NCI-H2227 (cell line): ENCODE data around the gene TDRD15.
"Not testable (repeated sequence)": the region's sequence is repeated elsewhere in the genome, so short reads cannot be mapped to it uniquely, and the experiment has no call there.

ENCODE experiments used
- DNase-seq: peaks from one replicate; lab custom pipeline; 2025; ENCODE audit not compliant: unreplicated experiment; lab: John Stamatoyannopoulos, UW

The TDRD15 gene

DNA sequence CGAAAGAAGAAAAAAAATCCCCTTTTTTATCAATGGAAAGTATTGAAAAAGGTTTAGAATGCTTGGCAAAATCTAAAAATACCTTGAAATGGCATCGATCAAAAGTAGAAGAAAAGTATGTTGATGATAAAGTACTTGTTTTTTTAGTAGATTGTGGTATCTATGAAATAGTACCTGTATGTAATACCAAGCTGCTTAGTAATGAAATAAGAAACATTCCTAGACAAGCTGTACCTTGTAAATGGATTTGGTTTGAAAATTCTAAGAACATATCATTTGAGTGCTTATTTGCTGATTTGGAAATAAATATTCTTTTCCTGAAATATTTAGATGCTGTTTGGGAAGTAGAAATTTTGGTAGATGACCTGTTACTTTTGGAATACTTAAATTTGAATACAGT is 18.4 kb downstream of the TDRD15 start:
- no peak for DNase-seq

DNA sequence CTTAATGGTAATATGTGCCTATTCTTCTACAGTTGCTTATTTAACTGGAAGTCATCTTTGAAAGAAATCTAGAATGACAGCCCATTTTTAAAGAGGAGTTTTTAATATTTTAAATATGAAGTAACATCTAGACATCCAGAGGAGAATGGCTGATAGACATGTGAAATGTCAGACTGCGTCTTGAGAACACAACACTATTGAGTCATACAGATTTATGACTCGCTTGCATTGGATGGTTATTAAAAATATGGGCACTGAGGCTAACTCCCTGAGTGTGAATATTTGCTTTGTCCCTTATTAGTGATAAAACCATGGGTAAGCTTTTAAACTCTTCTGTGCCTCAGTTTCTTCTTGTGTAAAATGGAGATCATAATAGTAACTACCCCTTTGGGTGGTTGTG is 22.9 kb downstream of the TDRD15 start:
- no peak for DNase-seq

DNA sequence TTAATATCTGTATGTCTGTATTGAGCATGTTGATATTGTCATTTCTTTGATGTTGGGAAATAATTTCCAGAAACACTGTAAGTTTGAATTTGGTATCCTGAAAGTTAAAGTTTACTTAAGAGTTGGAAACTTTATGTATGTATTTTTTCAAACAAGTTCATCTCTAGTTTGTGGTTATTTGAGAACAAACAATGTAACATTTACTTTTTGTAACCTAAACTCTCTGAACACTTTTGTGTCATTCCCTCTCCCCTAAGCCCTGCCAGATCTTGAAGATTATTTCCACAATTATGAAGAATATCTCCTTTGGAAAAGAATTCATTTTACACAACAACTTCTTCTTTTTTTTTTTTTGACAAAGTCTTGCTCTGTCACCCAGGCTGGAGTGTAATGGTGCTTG is 24.9 kb downstream of the TDRD15 start:
- no peak for DNase-seq

DNA sequence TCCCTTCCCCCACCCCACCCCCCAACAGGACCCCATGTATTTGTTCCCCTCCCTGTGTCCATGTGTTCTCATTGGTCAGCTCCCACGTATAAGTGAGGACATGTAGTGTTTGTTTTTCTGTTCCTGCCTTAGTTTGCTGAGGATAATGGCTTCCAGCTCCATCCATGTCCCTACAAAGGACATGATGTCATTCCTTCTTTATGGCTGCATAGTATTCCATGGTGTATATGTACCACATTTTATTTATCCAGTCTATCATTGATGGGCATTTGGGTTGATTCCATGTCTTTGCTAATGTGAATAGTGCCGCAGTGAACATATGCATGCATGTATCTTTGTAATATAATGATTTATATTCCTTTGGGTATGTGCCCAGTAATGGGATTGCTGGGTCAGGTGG is 27.5 kb downstream of the TDRD15 start:
- DNase-seq = not testable (repeated sequence)

DNA sequence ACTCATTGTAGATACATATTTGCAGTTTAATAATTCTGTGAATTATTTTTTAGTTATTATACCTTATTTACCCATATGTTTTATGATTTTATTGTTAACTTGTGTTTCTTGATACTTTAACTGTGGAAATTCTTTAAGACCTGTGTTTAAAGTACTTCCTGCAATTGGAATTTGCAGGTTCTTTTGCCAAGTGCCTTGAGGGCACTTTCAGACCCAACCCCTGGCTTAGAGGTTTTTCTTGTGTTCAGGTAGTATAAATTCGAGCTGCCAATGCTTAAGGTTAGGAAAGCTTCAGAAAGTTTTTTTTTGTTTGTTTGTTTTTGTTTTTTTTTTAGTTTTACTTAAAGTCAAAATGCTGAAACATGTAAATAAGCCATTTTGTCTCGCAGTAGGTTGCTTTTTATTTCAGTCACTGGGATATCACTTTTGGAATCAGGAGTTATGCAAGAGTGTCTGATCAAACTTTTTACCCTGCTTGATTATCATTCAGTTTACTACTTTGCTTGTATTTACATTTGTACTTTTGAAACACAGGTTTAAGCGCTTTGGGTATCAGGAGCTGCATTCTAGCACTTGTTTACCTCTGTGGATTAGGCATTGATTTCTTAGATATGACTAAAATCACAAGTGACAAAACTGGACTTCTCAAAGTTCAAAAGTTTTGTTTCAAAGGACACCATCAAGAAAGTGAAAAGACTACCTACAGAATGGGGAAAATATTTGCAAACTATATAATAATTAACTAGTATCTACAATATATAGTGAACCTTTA is 31.8 kb downstream of the TDRD15 start:
- DNase-seq = no peak

DNA sequence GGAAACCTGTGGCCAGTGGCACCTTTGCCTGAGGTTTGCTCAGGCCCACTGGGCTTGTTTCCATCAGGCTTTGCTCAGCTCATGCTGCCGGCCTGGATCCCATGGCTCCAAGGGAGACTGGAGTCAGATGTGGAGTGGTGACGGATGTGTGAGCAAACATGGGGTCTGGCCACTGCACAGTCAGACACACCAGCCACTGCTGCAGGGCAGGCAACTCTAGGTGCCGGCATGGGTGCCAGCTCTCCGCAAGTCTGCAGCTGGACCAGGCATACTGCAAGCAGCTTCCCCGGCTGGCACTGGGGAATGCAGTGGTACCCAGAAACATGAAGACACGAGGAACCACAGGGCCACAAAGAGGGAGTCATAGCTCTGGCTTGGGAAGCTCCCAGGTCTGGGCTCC is 37.4 kb downstream of the TDRD15 start:
- no peak for DNase-seq

DNA sequence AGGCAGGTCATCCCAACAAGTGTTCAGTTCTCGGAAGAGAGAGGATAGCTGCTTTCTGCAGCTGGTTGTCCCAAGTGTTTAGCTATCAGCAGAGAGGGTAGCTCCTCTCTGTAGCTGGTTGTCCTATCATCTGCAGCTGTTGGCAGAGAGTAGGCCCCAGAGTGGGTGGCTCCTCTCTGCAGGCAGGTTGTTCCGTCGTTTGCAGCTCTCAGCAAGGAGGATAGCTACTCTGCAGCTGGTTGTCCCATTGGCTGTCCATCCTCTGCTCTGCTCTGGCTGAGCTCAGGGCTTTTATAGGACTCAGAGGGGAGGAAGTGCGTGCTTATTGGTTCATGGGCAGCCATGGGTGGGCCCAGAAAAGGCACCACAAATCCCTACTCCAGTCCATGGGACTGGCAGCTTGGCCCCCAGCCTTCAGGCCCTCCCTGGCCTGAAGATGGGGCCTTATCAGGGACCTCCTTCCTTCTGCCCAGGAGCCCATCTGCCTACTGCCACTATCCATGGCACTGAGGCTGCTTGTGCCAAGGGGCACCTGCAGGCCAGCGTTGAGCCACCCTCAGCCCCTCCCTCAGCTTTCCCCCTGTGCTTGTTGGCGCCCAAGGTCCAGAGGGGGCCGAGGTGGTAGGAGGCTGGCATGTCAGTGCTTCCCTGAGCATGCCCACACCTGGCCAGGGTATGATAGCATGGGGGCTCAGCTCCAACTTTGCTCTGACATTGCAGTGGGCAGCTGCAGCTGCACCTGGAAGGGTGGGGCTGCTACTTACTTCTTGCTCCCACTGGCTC is 38.3 kb downstream of the TDRD15 start:
- DNase-seq = no peak

DNA sequence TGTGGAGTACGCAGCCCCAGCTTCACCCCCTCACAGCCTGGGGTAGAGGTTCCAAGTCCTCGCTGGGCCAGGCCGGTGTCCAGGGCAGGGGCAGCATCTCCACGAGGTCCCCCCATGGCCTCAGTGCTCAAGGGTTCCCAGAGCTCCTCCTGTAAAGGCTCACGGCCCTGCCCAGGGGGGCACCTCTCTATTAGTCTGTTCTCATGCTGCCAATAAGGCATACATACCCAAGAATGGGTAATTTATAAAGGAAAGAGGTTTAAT is 38.8 kb downstream of the TDRD15 start:
- no peak for DNase-seq

DNA sequence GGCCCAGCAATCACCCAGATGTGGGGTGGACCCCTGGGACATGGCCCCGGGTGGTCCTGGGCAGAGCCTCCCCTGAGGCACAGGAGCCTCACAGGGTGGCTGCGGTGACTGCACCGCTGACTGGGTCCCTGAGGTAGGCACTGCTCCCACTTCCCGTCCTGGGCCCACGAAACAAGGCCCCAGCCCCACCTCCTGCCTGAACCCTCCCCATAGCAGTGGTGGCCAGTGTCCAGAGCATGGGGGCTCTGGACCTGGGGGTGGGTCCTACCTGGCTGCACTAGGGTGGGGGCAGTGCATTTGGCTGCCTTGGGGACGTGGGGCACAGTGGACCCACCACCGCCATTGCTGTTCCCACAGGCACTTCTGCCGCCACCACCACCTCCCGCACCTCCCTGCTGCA is 39.4 kb downstream of the TDRD15 start:
- no peak for DNase-seq

DNA sequence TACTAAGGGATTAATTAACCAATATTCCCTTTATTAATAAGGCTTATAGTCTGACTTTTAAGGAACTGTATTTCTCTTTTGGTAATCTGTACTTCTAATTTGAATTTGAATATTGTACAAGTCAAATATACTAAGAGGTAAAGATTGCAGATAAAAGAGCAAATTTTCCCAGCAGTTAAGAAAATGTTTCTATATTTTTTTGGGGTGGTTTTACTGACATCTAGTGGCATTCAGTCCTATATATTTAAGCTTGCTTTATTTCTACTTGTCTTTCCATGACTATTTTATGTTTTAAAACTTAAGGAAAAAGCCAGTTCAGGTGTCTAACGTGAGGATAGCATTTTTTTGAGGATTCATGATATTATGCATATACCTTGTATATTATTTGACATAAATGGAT is 41.6 kb downstream of the TDRD15 start:
- DNase-seq = no peak

DNA sequence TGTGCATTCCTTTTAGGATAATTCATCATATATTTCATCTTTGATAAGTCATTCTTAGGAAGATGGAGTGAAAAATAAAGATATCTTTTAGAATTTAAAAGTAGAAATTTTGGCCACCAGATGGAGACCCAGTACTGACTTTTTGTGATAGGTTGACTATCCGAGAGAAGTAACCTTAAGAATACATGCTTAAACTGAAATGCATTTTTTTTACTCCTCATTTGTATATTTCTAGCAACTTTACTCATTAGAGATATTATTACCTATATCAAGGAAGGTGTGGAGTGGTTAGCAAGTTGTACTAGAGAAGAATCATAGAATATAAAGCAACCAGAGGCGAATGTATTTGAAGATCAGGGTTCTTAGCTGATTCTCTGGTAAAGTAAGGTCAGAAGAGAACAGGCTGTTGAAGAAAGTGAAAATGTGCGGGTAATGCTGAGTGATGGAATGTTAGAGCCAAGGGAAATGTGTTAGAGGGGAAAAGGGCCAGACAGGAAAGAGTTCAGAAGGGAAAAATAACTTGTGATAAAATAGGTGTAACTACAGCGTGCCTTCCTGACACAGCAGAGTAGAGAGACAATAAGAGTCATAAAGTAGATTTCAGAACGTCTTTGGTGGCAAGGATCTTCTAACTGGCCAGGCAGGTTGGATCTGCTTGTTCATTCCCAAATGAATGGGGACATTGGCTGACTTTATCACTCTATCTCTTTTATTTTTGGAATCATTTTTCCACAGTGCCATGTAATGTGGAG is 52.3 kb downstream of the TDRD15 start:
- peak; percentile 42 for DNase-seq

DNA sequence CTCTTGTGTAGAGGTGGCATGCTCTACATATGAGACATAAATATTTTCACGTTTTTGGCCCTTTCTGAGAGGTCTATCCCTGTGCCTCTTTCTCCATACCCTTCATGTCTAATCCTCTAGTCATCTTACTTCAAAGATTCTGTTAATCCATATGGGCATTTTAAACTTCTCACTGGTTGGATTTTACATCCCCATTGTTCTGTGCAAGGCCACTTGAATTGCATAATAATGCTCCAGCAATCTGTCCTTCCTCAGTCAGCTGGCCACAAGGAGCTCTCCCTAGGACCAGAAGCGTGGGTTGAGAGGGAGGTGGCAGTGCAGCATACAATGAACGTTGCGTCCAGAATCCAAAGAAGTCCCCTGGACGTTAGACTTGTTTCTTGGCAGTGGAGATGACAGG is 58.2 kb downstream of the TDRD15 start:
- DNase-seq = no peak

DNA sequence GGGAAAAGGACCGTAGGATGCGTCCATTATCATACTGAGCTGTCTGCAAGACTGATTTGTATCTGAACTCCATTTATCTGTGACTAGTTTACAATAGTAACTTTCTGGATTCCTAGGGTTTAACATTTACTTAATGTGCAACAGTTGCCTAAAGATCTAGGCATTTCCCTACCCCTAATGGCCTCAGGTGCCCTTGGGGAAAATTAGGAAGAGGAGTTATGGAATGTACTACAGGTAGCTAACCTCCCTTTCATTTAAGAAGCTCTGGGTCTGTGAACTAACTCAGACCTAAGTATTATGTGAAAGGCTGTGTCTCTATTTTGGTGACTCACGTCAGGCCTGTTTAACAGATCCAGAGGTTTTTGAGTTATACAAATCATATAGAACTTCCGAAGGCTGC is 59.5 kb downstream of the TDRD15 start:
- DNase-seq = no peak

DNA sequence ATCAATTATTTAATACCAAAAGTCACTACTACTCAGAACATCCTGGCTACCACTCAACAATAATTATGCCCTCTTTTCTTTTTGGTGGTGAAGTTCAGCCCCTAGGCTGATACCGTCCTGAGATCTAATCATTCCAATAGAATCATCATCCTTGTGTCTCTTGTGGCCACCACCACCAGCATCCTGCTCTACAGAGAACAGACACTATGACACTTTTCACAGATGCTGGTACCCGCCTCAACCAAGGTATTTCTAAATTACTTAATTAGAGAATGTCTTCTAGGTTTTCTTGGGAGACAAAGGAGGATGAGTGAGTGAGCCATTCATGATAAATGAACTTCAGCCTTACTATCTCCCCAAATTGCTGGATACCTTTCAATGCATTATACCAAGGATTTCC is 60.0 kb downstream of the TDRD15 start:
- DNase-seq = no peak

DNA sequence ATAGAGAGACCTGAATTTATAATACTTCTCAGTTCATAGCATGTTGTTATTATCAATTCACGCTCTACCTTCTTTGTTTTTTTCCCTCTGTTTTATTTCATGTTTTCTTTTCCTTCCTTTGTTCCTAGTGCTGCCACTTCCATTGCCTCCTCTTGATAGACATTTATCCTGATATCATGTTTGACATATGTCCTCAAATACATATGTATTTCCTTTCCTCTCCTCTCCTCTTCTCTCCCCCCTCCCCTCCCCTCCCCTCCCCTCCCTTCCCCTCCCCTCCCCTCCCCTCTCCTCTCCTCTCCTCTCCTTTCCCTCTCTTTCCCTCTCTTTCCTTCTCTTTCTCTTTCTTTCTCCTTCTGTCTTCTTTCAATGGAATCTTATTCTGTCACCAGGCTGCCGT is 67.8 kb downstream of the TDRD15 start:
- DNase-seq = no peak
